Kidney tubule cell (primary cell): ENCODE results near the gene AQP10.
"Not testable (repeated sequence)": the region's sequence is repeated elsewhere in the genome, so short reads cannot be mapped to it uniquely, and the experiment has no call there.

Experiments
- DNase-seq: peaks from one replicate; pipeline ENCODE4 v3.0.0-alpha.2; 2018; ENCODE audit warnings: low spot score

Gene AQP10

DNA sequence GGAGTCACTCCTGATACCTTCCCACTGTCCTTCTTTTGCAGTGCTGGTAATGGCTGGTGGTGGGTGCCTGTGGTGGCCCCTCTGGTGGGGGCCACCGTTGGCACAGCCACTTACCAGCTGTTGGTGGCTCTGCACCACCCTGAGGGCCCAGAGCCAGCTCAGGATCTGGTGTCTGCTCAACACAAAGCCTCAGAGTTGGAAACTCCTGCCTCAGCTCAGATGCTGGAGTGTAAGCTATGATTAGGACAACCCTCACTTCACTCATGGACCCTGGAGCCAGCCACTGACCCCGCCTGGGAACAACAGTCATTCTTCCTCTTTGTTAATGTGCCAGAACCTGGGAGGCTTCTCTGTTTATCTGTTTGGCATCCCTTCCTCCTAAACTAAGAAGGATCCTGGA is 3.3 kb downstream of the AQP10 start:
- no peak for DNase-seq

- peak; percentile 77 for DNase-seq
Measured at GRCh38 chr1:154324669-154325582, 4.0 kb downstream of the AQP10 start, which contains the start of gene ATP8B2. ATP8B2 (plus strand) TSS chr1:154325525; CDS start chr1:154328142, 2,617 bp downstream.

- DNase-seq = peak; percentile 77
Measured at GRCh38 chr1:154325583-154326545, 5.0 kb downstream of the AQP10 start.

GRCh38 chr1:154326546-154327465 is 5.9 kb downstream of the AQP10 start:
- DNase-seq = no peak

DNA sequence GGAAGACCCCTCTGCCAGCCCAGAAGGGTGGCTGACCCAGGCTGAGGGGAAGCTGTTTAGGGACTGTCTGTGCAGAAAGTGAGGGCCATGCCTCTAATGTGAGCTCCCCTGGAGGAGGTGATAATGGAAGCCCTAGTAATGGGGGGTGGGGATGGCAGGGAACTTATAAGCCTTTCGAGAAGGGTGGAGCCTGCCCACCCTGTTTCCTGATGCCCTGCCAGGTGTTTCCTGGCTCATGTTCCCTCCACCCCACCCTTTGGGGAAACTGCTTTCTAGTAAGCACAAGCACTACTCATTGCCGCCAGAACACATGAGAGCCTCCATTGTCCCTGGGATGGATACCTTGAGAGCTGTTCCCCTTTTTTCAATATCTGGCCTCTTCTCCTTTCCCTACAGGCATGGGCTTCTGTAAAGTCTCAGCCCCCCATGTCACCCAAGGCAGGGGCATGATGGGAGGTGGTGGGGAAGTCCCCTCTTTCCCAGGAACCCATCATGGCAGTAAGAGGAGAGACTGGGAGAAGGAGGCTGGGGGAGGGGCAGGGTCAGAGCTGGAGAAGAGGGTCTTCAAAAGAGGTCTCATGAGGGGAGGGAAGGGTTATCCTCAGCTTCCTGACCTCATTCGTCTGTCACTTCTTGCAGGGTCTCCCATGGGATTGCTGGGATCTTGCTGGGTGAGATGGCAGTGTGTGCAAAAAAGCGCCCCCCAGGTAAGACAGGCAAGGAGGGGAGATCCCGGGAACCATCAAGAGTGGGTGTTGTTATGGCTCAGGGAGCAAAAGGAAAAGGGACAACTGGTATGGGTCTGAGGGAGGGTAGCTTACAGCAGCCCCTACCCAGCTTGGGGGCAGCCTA is 6.8 kb downstream of the AQP10 start:
- DNase-seq = no peak

- DNase-seq = peak; percentile 63
Measured at GRCh38 chr1:154328318-154329151, 7.6 kb downstream of the AQP10 start.

DNA sequence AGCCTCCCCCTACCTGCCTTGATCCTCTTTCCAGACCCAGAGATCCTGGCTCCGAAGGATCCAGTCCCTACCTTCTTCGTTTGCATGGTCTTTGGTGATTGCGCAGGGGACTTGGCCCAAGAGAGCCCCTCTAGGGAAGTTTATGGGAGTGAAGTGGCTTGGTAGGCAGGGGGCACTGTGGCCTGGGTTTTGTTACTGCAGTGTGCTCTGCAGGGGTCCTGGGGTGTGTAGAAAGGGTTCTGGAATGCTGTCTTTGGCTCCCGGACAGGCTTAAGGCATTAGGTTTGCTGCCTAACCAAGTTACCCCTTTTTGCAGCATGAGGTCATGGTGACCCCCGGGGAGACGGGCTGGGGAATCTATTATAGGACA is 8.2 kb downstream of the AQP10 start:
- no peak for DNase-seq

DNA sequence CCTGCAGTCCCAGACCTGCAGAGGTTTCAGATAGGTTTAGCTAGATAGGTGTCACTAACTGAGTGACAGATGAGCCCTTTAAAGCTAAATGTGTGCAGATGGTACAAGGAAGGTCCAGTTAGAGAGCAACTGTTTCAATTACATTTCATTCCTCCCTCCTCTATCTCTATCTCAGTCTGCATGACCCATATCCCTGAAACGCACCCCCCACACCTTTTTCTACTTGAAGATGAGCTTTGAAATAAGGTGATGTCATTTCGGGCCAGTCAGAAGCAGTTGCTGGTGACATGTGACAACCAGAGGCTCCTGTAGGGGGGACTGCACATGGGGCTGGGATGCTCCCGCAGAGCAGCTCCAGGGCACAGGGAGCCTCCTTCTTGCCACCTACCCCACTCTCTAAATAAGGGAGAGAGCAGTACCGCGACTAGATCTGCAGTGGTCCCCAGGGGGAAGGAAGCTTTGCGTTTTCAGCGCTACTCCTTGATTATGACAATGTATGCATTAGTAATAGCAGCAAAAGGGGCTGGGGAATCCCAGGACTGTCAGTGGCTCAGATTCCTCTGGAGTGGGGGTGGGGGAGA is 8.7 kb downstream of the AQP10 start:
- DNase-seq = no peak

- DNase-seq = no peak
Measured at GRCh38 chr1:154330669-154331068, 9.8 kb downstream of the AQP10 start.

DNA sequence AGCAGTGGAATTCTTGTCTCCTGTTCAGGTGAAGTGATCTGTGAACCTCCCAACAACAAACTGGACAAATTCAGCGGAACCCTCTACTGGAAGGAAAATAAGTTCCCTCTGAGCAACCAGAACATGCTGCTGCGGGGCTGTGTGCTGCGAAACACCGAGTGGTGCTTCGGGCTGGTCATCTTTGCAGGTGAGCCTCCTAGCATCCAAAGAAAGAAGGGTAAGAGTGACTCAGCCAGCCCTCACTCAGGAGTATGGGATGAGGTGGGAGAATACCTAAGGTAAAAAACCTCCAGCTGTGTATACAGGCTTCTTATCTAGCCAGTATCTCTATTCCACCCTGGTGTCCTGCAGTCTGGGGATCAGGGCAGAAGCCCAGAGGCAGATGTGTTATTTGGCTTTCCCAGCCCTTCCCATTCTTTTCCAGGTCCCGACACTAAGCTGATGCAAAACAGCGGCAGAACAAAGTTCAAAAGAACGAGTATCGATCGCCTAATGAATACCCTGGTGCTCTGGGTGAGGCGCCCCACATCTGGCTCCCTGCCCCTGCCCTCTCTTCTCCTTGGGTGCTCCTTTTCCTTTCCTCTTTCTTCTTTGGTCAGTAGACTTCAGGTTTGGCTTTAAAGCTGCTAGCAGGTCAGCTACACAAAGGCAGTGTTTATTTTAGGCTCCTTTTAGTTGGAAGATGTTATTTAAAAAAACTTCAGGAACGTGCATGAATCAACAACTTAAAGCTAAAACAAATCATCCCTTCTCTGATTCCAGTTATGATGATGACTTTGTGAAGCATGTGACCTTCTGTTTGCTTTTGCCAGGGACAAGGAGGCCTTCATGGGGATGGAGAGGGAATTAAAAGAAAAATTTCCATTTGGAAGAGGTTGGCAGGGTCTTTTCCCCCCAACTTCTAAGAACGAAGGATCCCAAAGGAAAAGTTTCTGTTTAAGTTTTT is 13.5 kb downstream of the AQP10 start:
- DNase-seq = no peak

DNA sequence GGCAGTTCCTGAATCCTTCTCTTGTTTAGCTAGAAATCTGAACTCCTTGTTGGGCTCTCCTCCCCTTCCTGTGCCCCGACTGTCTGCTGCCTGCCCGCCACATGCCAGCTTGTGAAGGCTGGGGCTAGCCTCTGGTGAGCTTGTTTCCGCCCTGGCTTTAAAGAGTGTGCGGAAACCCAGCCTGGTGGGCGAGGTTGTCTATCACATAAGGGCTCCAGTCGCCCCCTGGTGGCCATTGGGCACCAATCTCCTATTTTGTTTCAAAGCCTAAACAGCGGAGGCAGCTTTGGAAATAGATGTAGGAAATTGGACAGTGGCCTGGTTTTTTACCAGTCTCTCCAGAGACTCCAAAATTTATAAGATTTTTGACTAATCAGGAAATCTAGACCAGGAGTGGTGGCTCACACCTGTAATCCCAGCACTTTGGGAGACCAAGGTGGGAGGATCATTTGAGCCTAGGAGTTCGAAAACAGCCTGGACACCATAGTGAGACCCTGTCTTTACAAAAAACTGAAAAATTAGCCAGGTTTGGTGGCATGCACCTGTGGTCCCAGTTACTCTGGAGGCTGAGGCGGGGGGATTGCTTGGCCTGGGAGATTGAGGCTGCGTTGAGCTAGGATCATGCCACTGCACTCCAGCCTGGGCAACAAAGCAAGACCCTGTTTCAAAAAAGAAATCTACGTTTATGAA is 14.3 kb downstream of the AQP10 start:
- DNase-seq = peak; percentile 79

GRCh38 chr1:154337253-154337894 is 16.5 kb downstream of the AQP10 start:
- DNase-seq = no peak

DNA sequence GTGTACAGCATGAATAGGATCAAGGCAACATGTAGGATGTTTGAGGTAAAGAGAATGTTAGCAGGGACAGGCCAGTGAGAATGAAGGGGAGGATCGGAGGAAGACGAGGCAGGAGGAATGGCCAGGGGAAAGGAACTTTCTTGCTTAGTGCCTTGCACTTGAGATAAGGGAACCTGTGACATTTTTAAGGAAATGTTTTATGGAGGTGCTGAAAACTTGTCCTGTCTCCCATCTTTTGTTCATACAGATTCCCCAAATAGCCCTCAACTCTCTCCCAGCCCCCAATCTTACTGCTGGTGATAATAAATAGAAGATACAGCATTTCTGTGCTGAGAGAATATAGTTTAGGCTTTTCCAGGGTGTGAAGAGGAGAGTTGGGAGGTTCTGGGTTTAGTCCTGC is 18.0 kb downstream of the AQP10 start:
- DNase-seq = no peak

DNA sequence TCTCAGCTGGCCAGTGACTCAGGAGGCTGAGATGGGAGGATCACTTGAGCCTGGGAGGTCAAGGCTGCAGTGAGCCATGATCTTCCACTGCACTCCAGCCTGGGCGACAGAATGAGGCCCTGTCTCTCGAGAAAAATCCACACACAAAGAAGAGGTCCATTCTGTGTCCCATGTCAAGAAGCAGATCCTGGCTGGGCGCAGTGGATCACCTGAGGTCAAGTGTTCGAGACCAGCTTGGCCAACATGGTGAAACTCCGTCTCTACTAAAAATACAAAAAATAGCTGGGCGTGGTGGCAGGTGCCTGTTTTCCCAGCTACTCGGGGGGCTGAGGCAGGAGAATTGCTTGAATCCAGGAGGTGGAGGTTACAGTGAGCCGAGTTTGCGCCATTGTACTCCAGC is 20.5 kb downstream of the AQP10 start:
- not testable (repeated sequence) for DNase-seq

GRCh38 chr1:154342132-154342531 is 21.2 kb downstream of the AQP10 start:
- DNase-seq = no peak

GRCh38 chr1:154342836-154343472 is 22.1 kb downstream of the AQP10 start:
- no peak for DNase-seq
